Astrocyte (in vitro differentiated cells and primary cell): Measurements from ENCODE around the gene OTOGL.

Source experiments
- EZH2 ChIP-seq: IDR thresholded peaks from 2 replicates; pipeline ENCODE4 v1.6.1; 2012; ENCODE audit warnings: mild to moderate bottlenecking, low read length, inconsistent platforms; ENCODE audit not compliant: insufficient read depth
- TF ChIP-seq, protein P1 (sequence below): IDR thresholded peaks from 2 replicates; pipeline ENCODE4 v1.5.1; 2011; ENCODE audit warnings: low read depth, mild to moderate bottlenecking, inconsistent platforms, low read length, moderate library complexity; ENCODE audit not compliant: insufficient read depth

DNA sequence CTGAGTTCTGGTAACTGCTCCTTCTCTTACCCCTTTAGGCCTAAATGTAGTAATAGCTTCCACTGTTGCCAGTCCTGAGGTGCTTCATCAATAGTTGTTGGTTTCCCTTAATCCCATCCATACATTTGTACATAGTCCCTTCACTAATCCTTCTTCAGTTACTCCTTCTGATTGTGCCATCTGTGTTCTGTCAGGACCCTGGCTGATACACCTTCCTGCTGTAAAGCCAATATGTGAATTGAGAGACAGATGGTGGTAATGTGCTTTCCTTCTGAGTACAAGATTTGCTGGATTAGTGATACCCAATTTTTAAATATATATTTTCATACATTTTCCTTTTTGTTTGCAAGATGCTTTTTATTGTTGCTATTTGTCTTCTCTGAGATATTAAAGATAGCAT is 66.4 kb downstream of the OTOGL start:
- TF ChIP-seq, protein P1, sequence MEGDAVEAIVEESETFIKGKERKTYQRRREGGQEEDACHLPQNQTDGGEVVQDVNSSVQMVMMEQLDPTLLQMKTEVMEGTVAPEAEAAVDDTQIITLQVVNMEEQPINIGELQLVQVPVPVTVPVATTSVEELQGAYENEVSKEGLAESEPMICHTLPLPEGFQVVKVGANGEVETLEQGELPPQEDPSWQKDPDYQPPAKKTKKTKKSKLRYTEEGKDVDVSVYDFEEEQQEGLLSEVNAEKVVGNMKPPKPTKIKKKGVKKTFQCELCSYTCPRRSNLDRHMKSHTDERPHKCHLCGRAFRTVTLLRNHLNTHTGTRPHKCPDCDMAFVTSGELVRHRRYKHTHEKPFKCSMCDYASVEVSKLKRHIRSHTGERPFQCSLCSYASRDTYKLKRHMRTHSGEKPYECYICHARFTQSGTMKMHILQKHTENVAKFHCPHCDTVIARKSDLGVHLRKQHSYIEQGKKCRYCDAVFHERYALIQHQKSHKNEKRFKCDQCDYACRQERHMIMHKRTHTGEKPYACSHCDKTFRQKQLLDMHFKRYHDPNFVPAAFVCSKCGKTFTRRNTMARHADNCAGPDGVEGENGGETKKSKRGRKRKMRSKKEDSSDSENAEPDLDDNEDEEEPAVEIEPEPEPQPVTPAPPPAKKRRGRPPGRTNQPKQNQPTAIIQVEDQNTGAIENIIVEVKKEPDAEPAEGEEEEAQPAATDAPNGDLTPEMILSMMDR = no peak
- no peak for TF ChIP-seq EZH2
